ENCODE data around the gene ST6GALNAC3. TPM values are rescaled to one million over a fixed set of nuclear protein-coding genes. Genes with fewer than 3 reads are reported as not detected.
"Not testable (repeated sequence)": the region's sequence is repeated elsewhere in the genome, so short reads cannot be mapped to it uniquely, and the experiment has no call there.

ST6GALNAC3 gene
- total RNA-seq, 1 donor from 2014 or later: 11.7 TPM

DNA sequence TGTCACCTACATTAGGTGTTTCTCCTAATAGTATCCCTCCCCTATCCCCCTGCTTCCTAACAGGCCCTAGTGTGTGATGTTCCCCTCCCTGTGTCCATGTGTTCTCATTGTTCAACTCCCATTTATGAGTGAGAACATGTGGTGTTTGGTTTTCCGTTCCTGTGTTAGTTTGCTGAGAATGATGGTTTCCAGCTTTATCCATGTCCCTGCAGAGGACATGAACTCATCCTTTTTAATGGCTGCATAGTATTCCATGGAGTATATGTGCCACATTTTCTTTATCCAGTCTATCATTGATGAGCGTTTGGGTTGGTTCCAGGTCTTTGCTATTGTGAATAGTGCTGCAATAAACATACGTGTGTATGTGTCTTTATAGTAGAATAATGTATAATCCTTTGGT, 267.3 kb downstream of the ST6GALNAC3 start:
- DNase-seq (ENCODE audit: low spot score): not testable (repeated sequence)

- no peak for DNase-seq (ENCODE audit: low spot score)
These were observed 268.8 kb downstream of the ST6GALNAC3 start for GRCh38 chr1:76343356-76343755.

- DNase-seq (ENCODE audit: low spot score): no peak
These were observed 277.1 kb downstream of the ST6GALNAC3 start for GRCh38 chr1:76351655-76352054.

- no peak for DNase-seq (ENCODE audit: low spot score)
These were observed 278.3 kb downstream of the ST6GALNAC3 start for GRCh38 chr1:76352741-76353435.

DNA sequence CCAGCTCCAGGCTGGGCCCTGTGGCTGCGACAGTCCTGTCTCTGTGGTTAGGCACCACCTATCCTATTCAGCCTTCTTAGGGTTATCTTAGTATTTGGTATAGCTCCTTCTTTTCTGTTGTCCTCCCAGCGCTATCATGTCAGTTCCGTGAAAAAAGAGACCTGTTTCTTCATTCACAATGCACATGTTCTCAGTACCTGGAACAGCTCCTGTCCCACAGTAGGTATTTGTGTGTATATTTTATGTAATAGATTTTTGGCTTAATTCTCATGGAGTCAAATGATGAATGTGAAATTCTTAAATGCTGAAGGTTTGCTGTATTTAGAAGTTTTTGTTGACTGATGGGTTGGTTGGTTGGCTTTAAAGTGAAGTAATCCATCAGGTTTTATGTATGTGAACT, 279.7 kb downstream of the ST6GALNAC3 start:
- no peak for DNase-seq (ENCODE audit: low spot score)

DNA sequence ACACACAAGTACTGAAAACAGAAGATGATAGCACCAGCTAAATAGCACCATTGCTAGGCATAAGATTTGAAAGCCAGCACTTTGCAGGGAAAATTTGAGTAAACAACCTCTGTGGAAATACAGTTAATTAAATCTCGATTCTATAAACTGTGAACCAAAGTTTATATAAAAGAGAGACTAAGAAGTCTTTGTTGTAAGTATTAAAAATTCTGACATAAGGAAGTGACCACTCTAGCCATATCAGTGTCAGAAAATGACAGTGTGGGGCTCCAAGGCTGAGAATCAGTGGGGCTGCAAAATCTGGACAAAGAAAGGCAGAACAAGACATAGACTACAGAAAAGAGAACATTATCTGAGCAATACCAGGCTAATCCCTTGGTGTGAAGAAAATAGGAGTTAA, 292.2 kb downstream of the ST6GALNAC3 start:
- DNase-seq (ENCODE audit: low spot score): no peak

DNA sequence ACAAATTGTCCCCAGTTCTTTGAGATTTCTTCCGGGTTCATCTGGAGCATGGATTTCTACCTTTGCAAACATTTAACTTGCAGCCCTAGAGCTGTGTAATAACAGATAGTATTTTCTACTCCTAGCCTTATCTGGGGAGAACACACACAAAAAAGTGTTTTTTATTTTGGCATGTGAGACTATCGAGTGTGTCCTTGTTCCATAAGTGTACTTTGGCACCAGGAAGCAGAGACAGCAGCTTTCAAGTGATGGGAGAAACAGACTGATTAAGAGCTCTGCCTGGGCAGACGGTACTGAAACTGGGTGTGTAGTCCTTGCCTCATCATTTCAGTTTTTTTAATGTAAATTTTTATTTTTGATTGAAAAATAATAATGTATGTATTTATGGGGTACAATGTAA, 297.4 kb downstream of the ST6GALNAC3 start:
- DNase-seq (ENCODE audit: low spot score): no peak

- DNase-seq (ENCODE audit: low spot score): no peak
These were observed 299.5 kb downstream of the ST6GALNAC3 start for GRCh38 chr1:76374086-76374485.

- no peak for DNase-seq (ENCODE audit: low spot score)
These were observed 302.7 kb downstream of the ST6GALNAC3 start for GRCh38 chr1:76377247-76377646.

DNA sequence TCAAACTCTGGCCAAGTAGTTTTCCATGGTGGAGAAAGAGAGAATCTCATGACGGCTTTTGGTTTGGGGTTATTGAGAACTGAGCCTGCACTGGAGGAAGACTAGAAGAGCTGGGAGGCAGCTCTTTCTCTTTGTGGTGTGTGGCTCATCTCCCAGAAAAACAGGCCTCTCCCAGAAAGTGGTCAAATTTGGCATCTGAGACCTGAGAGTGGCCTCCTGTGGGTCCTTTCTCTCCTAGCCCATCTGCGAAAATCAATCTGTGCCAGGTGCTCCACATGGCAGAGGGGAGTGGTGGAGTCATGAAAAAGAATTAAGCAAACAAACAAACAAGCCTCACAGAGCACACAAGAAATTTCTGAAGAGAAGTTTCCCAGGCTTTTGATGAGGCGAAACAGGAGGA, 305.0 kb downstream of the ST6GALNAC3 start:
- no peak for DNase-seq (ENCODE audit: low spot score)

DNA sequence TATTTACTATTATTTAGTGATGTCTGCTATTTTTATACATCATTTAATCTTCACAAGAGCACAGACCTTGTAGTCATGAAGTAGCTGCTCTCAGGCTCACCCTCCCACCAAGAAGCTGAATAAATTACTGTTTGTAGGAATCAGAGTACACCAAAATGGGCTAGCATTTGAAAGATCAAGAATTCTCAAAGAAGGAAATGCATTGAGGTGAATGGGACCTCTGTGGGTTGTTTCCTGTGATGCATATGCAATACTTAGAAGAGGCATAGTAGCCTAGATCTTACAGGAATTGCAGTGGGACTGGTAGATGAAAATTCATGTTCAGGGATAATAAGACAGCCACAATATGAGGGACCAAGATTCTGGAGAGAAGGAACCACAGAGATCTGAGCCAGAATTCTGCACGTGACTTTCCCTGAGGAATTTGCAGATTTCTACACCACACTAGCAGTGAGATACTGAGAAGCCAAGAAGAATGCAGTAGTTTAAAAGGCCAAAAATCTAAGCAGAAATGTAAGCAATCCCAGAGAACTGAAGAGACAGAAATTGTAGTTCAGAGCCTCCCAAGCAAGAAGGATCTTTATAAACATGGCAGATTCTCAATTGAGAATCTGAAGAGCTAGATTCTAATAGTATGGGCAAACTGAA, 307.0 kb downstream of the ST6GALNAC3 start:
- no peak for DNase-seq (ENCODE audit: low spot score)

DNA sequence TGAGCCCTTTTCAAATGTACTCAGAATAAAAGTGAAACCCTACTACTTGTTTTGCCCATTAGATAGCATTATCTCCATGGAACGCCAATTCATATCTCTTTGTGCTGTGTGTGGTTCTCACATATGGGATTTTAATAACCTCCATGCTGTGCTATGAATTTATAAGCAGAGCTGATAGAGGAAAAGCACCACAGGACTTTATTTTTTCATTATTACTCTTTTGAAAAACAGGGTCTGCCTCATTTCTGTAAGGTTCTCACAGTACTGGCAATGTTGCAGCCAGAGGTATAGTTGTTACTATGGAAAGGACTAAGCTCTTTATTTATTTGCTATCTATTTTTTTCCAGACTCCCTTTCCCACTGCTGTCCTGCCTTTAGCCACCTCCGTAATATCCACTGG, 313.7 kb downstream of the ST6GALNAC3 start:
- DNase-seq (ENCODE audit: low spot score): no peak

DNA sequence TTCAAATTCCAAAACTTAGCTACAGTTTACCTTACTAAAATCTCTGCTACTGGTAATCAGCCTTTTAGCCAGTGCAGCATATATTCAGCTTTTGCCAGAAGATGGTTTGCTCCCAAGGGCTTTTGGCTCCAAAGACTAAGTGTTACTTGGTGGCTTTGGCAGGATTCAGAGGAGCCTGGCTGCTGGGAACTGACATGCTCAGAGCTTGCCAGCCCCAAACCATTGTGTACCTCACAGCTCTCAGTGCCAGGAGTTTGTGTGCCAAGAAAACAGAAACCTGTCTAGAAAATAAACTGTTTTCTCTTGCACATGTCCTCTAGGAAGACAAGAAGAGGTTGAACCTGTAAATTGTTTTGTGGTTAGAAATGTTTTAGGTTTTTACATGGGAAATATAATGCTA, 315.9 kb downstream of the ST6GALNAC3 start:
- no peak for DNase-seq (ENCODE audit: low spot score)

- no peak for DNase-seq (ENCODE audit: low spot score)
These were observed 320.5 kb downstream of the ST6GALNAC3 start for GRCh38 chr1:76395059-76395458.

DNA sequence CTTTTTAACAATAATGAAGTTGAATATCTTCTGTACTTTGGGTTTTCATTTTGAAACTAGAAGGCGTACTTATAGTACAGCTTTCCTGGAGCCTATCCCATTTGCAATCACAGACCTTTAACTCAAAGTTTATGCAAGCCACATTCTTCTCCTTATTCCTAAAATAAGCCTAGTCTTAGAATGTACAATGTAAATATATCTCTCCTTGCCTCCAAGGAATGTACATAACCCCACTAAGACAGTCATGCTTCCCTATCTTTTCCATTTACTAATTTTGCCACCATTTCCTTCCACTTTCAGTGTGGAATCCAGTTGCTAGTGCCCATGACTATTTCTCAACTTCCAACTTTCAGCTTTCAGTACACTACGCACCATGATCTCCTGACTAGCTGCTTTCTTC, 327.6 kb downstream of the ST6GALNAC3 start:
- no peak for DNase-seq (ENCODE audit: low spot score)

DNA sequence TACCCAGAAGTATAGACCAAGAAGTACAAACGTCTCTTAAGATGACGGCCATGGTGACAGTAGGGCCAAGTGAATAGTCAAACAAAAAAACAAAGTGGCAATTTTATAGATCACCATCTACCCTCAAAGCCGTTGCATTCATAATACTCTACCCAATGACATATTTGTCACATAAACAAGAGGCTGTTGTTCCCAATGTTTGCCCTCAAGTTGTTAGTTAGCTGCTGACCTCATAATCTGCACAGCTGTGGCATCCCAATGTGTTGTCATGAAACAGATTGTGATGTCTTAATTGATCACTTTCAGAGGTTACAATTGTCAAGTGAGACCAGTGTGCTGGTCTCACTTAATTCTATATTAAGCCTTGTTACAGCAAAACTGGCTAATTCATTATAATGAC, 333.8 kb downstream of the ST6GALNAC3 start:
- DNase-seq (ENCODE audit: low spot score): no peak

GRCh38 chr1:76410499-76410898, 336.0 kb downstream of the ST6GALNAC3 start:
- DNase-seq (ENCODE audit: low spot score): no peak

DNA sequence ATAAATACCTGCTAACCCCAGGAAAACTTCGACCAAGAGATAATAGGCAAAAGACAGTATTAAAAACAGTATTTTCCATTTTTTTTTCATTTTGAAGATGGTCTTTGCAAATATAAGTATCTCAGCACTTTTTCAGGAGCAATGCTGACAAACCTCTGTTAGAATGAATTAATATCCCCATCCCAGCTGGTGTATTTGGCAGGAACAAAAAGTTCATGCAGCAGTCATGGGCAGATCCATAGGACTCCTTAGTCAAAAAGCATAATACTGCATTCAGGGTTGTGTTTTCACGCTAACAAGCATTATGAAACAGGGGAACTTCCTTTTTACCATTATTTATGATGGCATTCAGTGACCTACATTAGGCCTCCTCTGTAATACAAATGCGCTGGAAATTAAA, 344.0 kb downstream of the ST6GALNAC3 start:
- DNase-seq (ENCODE audit: low spot score): no peak

DNA sequence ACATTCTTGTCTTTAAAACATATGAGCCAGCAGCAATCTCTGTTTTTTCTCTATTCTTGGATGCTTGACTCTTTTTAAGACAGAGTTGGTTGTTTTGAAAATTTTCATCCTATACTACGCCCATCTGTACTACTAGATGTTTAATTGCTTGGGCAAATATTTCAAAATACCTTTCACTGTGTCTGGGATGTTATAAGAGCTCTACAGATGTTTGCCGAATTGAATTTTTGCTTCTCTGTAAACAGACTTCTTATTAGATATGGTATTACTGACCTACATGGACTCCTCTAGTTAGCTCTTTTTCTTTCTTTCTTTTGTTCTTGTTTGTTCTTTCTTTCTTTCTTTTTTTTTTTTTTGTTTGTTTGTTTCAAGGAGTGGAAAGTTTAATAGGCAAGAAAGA, 345.1 kb downstream of the ST6GALNAC3 start:
- DNase-seq (ENCODE audit: low spot score): no peak

GRCh38 chr1:76425201-76426145, 350.9 kb downstream of the ST6GALNAC3 start:
- no peak for DNase-seq (ENCODE audit: low spot score)

DNA sequence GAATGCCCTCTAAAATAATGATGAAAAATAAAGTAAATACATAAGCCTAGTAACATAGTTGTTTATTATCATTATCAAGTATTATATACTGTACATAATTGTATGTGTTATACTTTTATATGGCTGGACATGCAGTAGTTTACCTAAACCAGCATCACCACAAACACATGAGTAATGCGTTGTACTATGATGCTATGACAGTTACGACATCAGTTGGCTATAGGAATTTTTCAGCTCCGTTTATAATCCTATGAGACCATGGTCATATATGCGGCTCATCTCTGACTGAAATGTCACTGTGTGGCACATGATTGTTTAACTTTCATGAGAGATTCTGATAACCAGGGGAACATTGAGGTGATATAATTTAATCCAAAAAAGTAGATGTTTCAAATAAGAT, 352.1 kb downstream of the ST6GALNAC3 start:
- no peak for DNase-seq (ENCODE audit: low spot score)

- DNase-seq (ENCODE audit: low spot score): no peak
These were observed 353.5 kb downstream of the ST6GALNAC3 start for GRCh38 chr1:76428028-76428427.

DNA sequence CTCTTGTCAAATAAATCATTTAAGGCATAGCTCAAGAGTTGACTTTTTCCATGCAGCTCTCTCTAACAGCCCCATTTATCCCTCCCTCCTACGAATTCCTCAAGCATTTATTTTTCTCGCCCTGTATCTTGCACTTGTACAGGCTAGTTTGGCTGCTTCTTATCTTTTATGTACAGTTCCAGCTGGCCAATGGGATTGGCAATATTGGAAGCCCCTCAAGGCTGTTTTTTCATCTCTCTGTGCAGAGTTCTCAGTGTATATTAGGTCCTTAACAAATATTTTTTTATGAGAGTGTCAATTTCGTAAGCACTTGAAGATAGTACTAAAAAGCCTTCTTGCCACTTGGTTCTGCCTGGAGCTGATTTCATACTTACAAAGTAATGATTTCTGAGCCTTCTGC, 356.0 kb downstream of the ST6GALNAC3 start:
- no peak for DNase-seq (ENCODE audit: low spot score)
